K562 (cell line): Measurements from ENCODE around the gene NME2. TPM values are rescaled to one million over a fixed set of nuclear protein-coding genes. Genes with fewer than 3 reads are reported as not detected.

ENCODE experiments used
- BHLHE40 ChIP-seq: IDR thresholded peaks from 2 replicates; pipeline ENCODE4 v1.6.1; 2011; ENCODE audit warnings: low read length, improper control_type of control experiment
- ESRRA ChIP-seq: fragments of 450-650 bp; IDR thresholded peaks from 2 replicates; pipeline ENCODE4 v1.6.1; 2014; ENCODE audit warnings: low read depth, mild to moderate bottlenecking, moderate library complexity, borderline replicate concordance
- ETV6 ChIP-seq, 3 experiments: fragments of 150-350 bp in 1 of 3; sonication (generic) in 1 of 3; formaldehyde crosslinking in 1 of 3; IDR thresholded peaks; 2 replicates each; pipeline versions ENCODE4 v1.6.1 to v1.8.0; 2014 to 2022; ENCODE audit warnings: borderline replicate concordance in 2 of 3, low read depth in 2 of 3, antibody characterized with exemption in 1 of 3, low read length in 1 of 3, mild to moderate bottlenecking in 1 of 3, missing genetic modification reagents in 1 of 3
- KDM1A ChIP-seq, 2 experiments: fragments of 450-650 bp; IDR thresholded peaks; 2 replicates each; pipeline ENCODE4 v1.6.1; 2016; ENCODE audit warnings: mild to moderate bottlenecking in 2 of 2
- MYBL2 ChIP-seq, 2 experiments: fragments of 450-650 bp in 1 of 2; sonication (generic) in 1 of 2; formaldehyde crosslinking in 1 of 2; IDR thresholded peaks; 2 replicates each; pipeline versions ENCODE4 v1.6.1 to v1.8.1; 2017 to 2022; ENCODE audit warnings: borderline replicate concordance in 1 of 2, inconsistent platforms in 1 of 2, low read depth in 1 of 2, mild to moderate bottlenecking in 1 of 2, missing genetic modification reagents in 1 of 2, moderate library complexity in 1 of 2
- NCOA4 ChIP-seq: fragments of 450-650 bp; IDR thresholded peaks from 2 replicates; pipeline ENCODE4 v1.6.1; 2018; ENCODE audit warnings: mild to moderate bottlenecking; ENCODE audit not compliant: partially characterized antibody
- NR2C2 ChIP-seq, 2 experiments: fragments of 200-800 bp in 1 of 2; sonication (Bioruptor generic) in 1 of 2; sonication (generic) in 1 of 2; formaldehyde crosslinking in 1 of 2; IDR thresholded peaks; 2 replicates each; pipeline versions ENCODE4 v1.6.1 to v1.8.0; 2016 to 2022; ENCODE audit warnings: mild to moderate bottlenecking in 1 of 2, missing compliant biosample characterization in 1 of 2, missing genetic modification characterization in 1 of 2, missing genetic modification reagents in 1 of 2
- RB1 ChIP-seq: fragments of 450-650 bp; IDR thresholded peaks from 2 replicates; pipeline ENCODE4 v1.6.1; 2017; ENCODE audit warnings: low read depth, mild to moderate bottlenecking
- RNF219 ChIP-seq: fragments of 250-450 bp; sonication (Bioruptor Pico); IDR thresholded peaks from 2 replicates; pipeline ENCODE4 v1.5.0; 2022; ENCODE audit warnings: mild to moderate bottlenecking
- SIN3A ChIP-seq, 2 experiments: fragments of 150-350 bp in 1 of 2; IDR thresholded peaks; 2 replicates each; pipeline ENCODE4 v1.6.1; 2011 to 2016; ENCODE audit warnings: borderline replicate concordance in 2 of 2, low read depth in 2 of 2, low read length in 2 of 2, mild to moderate bottlenecking in 2 of 2, moderate library complexity in 2 of 2; ENCODE audit not compliant: control insufficient read depth in 1 of 2
- TSHZ1 ChIP-seq: fragments of 250-450 bp; sonication (Bioruptor Pico); IDR thresholded peaks from 2 replicates; pipeline ENCODE4 v1.4.0; 2020; ENCODE audit warnings: mild to moderate bottlenecking, moderate library complexity
- ZKSCAN8 ChIP-seq: fragments of 200-800 bp; sonication (Bioruptor generic); IDR thresholded peaks from 2 replicates; pipeline ENCODE4 v1.6.1; 2016; ENCODE audit warnings: missing genetic modification characterization, missing compliant biosample characterization
- ZNF174 ChIP-seq: fragments of 250-450 bp; sonication (Bioruptor Pico); IDR thresholded peaks from 2 replicates; pipeline ENCODE4 v1.4.0; 2020; ENCODE audit warnings: mild to moderate bottlenecking
- polyA plus RNA-seq, 8 experiments: library from polyadenylated mRNA; depleted of rRNA in 4 of 8; stranded (reverse) in 5 of 8; unstranded in 3 of 8; fragments of >200 nt; fragmentation: Nextera tagmentation in 2 of 8; fragmentation: Illumina TruSeq in 1 of 8; extraction: Ambion mirVana in 2 of 8; extraction: Trizol in 1 of 8; gene quantifications; 2 replicates each; pipeline versions ENCODE4 v1.2.1 to v1.2.3, GENCODE V29; 2011 to 2014; ENCODE audit warnings: inconsistent platforms in 1 of 8, missing spikeins in 1 of 8
- total RNA-seq, 7 experiments: library from RNA; depleted of rRNA in 6 of 7; stranded (reverse); fragments of >200 nt in 6 of 7; fragmentation: Illumina TruSeq in 2 of 7; extraction: Trizol in 2 of 7; gene quantifications; 2 replicates each; pipeline versions ENCODE4 v1.2.1 to v1.2.3, GENCODE V29; 2011 to 2021; ENCODE audit warnings: low replicate concordance in 1 of 7
- TF ChIP-seq, protein P1 (sequence below), 2 experiments: fragments of 200-800 bp in 1 of 2; sonication (Bioruptor generic) in 1 of 2; sonication (generic) in 1 of 2; formaldehyde crosslinking in 1 of 2; IDR thresholded peaks in 1 of 2; conservative IDR thresholded peaks in 1 of 2; 2 replicates each; pipeline versions ENCODE4 v1.5.0 to v1.6.1; 2016 to 2020; ENCODE audit warnings: missing compliant biosample characterization in 1 of 2, missing genetic modification characterization in 1 of 2, missing genetic modification reagents in 1 of 2
- TF ChIP-seq, protein P2 (sequence below): fragments of 450-650 bp; IDR thresholded peaks from 2 replicates; pipeline ENCODE4 v1.6.1; 2016; ENCODE audit warnings: antibody characterized with exemption

The NME2 gene
- total and polyA plus RNA-seq, 9 of the 15 experiments (the other 6 are each of a cell fraction or from before 2014, with no cell fraction given) = 684 to 1,202 (median 924) TPM

DNA sequence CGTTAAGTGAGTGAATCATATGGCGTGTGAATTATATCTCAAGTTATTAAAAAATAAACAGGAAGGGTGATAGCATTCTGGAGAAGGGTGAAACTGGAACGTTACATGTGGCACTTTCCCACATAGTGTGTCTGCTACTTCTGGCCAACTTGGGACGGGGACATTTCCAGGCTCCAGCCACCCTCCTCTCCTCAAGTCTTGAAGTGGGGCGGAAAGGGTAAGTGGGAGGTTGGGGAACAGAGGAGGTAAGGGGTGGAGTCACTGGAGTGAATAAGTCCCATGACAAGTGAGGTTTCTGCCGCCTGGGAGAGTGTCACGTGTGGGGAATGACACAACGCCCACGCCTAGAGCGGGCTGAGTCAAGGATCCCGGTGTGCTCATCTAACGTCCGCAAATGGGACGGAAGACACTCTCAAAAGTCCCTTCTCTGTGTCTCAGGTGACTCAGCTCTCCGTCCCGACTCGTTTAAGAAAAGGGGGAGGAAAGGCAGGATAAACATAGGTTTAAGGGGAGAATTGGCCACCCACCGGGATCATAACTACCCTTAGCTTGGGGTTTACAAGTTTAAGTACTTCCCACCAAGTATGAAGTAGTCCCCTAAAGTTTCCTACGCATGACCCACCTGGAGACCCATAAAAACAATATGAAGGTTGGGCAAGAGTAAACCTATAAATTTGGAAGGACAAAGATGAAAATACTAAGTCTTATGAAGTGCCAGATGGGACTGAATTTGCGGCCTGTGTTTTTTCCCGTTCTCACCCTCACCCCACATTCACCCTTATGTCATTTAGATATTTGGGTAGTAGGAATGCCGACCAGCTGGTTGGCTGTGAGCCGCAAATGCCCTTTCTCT is 44.4 kb upstream of the NME2 start (continued):
- TF ChIP-seq RB1 = 0 out of 2 replicates have a peak, but pooled peaks have one; percentile 16
- peak; percentile 78 to 84; a peak in 2 of 4 replicates for TF ChIP-seq SIN3A (IDR thresholded peaks at IDR 0.05; ENCODE audit: borderline replicate concordance in 2 of 2, control insufficient read depth in 1 of 2, low read depth in 2 of 2, low read length in 2 of 2)
- TF ChIP-seq, protein P1, sequence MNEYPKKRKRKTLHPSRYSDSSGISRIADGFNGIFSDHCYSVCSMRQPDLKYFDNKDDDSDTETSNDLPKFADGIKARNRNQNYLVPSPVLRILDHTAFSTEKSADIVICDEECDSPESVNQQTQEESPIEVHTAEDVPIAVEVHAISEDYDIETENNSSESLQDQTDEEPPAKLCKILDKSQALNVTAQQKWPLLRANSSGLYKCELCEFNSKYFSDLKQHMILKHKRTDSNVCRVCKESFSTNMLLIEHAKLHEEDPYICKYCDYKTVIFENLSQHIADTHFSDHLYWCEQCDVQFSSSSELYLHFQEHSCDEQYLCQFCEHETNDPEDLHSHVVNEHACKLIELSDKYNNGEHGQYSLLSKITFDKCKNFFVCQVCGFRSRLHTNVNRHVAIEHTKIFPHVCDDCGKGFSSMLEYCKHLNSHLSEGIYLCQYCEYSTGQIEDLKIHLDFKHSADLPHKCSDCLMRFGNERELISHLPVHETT (CRISPR knock-in tag; conservative IDR thresholded peaks at IDR 0.05 in 1 of 2, IDR thresholded peaks at IDR 0.05 in 1 of 2) = peak in 1 of 2 experiments; percentile 62; a peak in 2 of 4 replicates
- no peak for TF ChIP-seq NCOA4
- no peak for TF ChIP-seq TSHZ1 (CRISPR knock-in tag)
- peak; percentile 99 for TF ChIP-seq BHLHE40
- TF ChIP-seq NR2C2 (CRISPR knock-in tag; IDR thresholded peaks at IDR 0.05) = 0 out of 2 replicates have a peak, but pooled peaks have one; percentile 40
- peak; percentile 75 for TF ChIP-seq NR2C2 (tag; IDR thresholded peaks at IDR 0.05)
- TF ChIP-seq, protein P2, sequence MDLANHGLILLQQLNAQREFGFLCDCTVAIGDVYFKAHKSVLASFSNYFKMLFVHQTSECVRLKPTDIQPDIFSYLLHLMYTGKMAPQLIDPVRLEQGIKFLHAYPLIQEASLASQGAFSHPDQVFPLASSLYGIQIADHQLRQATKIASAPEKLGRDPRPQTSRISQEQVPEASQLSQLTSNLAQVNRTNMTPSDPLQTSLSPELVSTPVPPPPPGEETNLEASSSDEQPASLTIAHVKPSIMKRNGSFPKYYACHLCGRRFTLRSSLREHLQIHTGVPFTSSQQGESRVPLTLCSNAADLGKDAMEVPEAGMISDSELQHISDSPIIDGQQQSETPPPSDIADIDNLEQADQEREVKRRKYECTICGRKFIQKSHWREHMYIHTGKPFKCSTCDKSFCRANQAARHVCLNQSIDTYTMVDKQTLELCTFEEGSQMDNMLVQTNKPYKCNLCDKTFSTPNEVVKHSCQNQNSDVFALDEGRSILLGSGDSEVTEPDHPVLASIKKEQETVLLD = peak; percentile 78
- no peak for TF ChIP-seq RNF219
- TF ChIP-seq ESRRA = peak; percentile 73; the same call in 1 of the 2 replicates
- TF ChIP-seq MYBL2 (IDR thresholded peaks at IDR 0.05; ENCODE audit: low read depth) = no peak; the same call in 1 of the 2 replicates
- no peak for TF ChIP-seq MYBL2 (CRISPR knock-in tag; IDR thresholded peaks at IDR 0.05; ENCODE audit: borderline replicate concordance)
- no peak for TF ChIP-seq ZNF174
- no peak for TF ChIP-seq ZKSCAN8 (CRISPR knock-in tag)
- TF ChIP-seq ETV6 (IDR thresholded peaks at IDR 0.05; ENCODE audit: borderline replicate concordance in 1 of 2, low read depth in 2 of 2, low read length in 1 of 2) = no peak
- no peak for TF ChIP-seq ETV6 (CRISPR knock-in tag; IDR thresholded peaks at IDR 0.05; ENCODE audit: borderline replicate concordance)
- no peak for TF ChIP-seq KDM1A (IDR thresholded peaks at IDR 0.05)
